GM23338 (cell line): ENCODE measurements around the gene HSDL2. TPM values are rescaled to one million over a fixed set of nuclear protein-coding genes. Genes with fewer than 3 reads are reported as not detected.

Source experiments
- ATAC-seq: fragments of 200-7000 bp; cut with Tn5 transposase; 3 replicates; pipeline ENCODE4 v1.9.1; 2020
- DNase-seq: peaks from one replicate; pipeline ENCODE4 v3.0.0-alpha.2; 2015; ENCODE audit warnings: low spot score
- H2AFZ ChIP-seq: fragments of 200-600 bp; sonication (generic); 2 replicates; pipeline ENCODE4 v1.8.0; 2016; ENCODE audit warnings: antibody characterized with exemption, mild to moderate bottlenecking, moderate library complexity
- H3F3A ChIP-seq: fragments of 200-600 bp; sonication (generic); replicated peaks from 2 replicates; pipeline ENCODE4 v1.8.0; 2017; ENCODE audit warnings: antibody characterized with exemption, mixed run types, low read depth
- H3K27ac ChIP-seq: fragments of 200-600 bp; sonication (generic); 2 replicates; pipeline ENCODE4 v1.6.1; 2016; ENCODE audit warnings: low read depth
- H3K27me3 ChIP-seq: fragments of 200-600 bp; sonication (generic); 2 replicates; pipeline ENCODE4 v1.8.0; 2016; ENCODE audit warnings: mild to moderate bottlenecking, mixed run types, moderate library complexity; ENCODE audit not compliant: insufficient read depth
- H3K36me3 ChIP-seq: fragments of 200-600 bp; sonication (generic); 2 replicates; pipeline ENCODE4 v1.8.0; 2016; ENCODE audit warnings: mild to moderate bottlenecking; ENCODE audit not compliant: insufficient read depth
- H3K4me1 ChIP-seq: fragments of 200-600 bp; sonication (generic); 2 replicates; pipeline ENCODE4 v1.8.0; 2016; ENCODE audit warnings: mild to moderate bottlenecking, moderate library complexity; ENCODE audit not compliant: insufficient read depth
- H3K4me2 ChIP-seq: fragments of 200-600 bp; sonication (generic); 2 replicates; pipeline ENCODE4 v1.7.1; 2017; ENCODE audit warnings: mixed run types
- H3K4me3 ChIP-seq: fragments of 200-600 bp; sonication (generic); 2 replicates; pipeline ENCODE4 v1.6.1; 2016; ENCODE audit warnings: mixed run types
- H3K79me2 ChIP-seq: fragments of 200-600 bp; sonication (generic); replicated peaks from 2 replicates; pipeline ENCODE4 v1.8.0; 2017; ENCODE audit warnings: mild to moderate bottlenecking; ENCODE audit not compliant: insufficient read depth
- H3K9me2 ChIP-seq: fragments of 200-600 bp; sonication (generic); 2 replicates; pipeline ENCODE4 v1.8.0; 2017; ENCODE audit not compliant: insufficient read depth
- H4K20me1 ChIP-seq: fragments of 200-600 bp; sonication (generic); replicated peaks from 2 replicates; pipeline ENCODE4 v1.8.0; 2017; ENCODE audit warnings: mild to moderate bottlenecking; ENCODE audit not compliant: insufficient read depth
- H3K27ac Mint-ChIP-seq: 2 replicates; pipeline ENCODE4 v1.8.0; 2020; ENCODE audit warnings: inconsistent platforms, mild to moderate bottlenecking, moderate library complexity, mixed read lengths
- H3K27me3 Mint-ChIP-seq: 3 replicates; pipeline ENCODE4 v1.8.0; 2022; ENCODE audit warnings: low read depth, mild to moderate bottlenecking, moderate library complexity, mixed read lengths, inconsistent platforms; ENCODE audit not compliant: insufficient read depth, poor library complexity
- H3K36me3 Mint-ChIP-seq: 3 replicates; pipeline ENCODE4 v1.8.0; 2021; ENCODE audit warnings: low read depth, mild to moderate bottlenecking, inconsistent platforms, moderate library complexity, mixed read lengths
- H3K4me1 Mint-ChIP-seq: 3 replicates; pipeline ENCODE4 v1.8.0; 2020; ENCODE audit warnings: mild to moderate bottlenecking, inconsistent platforms, mixed read lengths
- H3K4me3 Mint-ChIP-seq: 3 replicates; pipeline ENCODE4 v1.8.0; 2021; ENCODE audit warnings: moderate library complexity, mild to moderate bottlenecking, inconsistent platforms, mixed read lengths
- H3K9me3 Mint-ChIP-seq: 3 replicates; pipeline ENCODE4 v1.8.0; 2020; ENCODE audit warnings: moderate library complexity, mild to moderate bottlenecking, inconsistent platforms, mixed read lengths
- CREB1 ChIP-seq: fragments of 250-450 bp; sonication (Bioruptor Pico); IDR thresholded peaks from 2 replicates; pipeline ENCODE4 v1.5.0; 2020; ENCODE audit warnings: low read depth, mild to moderate bottlenecking, moderate library complexity
- EZH2 ChIP-seq: fragments of 200-600 bp; sonication (generic); IDR thresholded peaks from one replicate; pipeline ENCODE4 v1.8.0; 2017; ENCODE audit warnings: antibody characterized with exemption, mild to moderate bottlenecking, low read depth; ENCODE audit not compliant: unreplicated experiment
- STAT1 ChIP-seq: IDR thresholded peaks from one replicate; pipeline ENCODE4 v1.6.1; 2016; ENCODE audit warnings: antibody characterized with exemption; ENCODE audit not compliant: unreplicated experiment
- ZNF114 ChIP-seq: fragments of 250-450 bp; sonication (Bioruptor Pico); IDR thresholded peaks from 2 replicates; pipeline ENCODE4 v1.5.0; 2020; ENCODE audit warnings: mild to moderate bottlenecking, moderate library complexity
- polyA plus RNA-seq: library from polyadenylated mRNA; unstranded; fragments of >200 nt; fragmentation: Nextera tagmentation; extraction: Ambion mirVana; gene quantifications from 2 replicates; pipeline ENCODE4 v1.2.1, GENCODE V29; 2016
- total RNA-seq: library from RNA; depleted of rRNA; stranded (reverse); fragments of >200 nt; shearing (Covaris generic); gene quantifications from 2 replicates; pipeline ENCODE4 v1.2.3, GENCODE V29; 2014
- TF ChIP-seq, protein P1 (sequence below): IDR thresholded peaks from 2 replicates; pipeline ENCODE4 v1.6.1; 2016; ENCODE audit warnings: antibody characterized with exemption
- TF ChIP-seq, protein P2 (sequence below): fragments of 250-450 bp; sonication (Bioruptor Pico); IDR thresholded peaks from 2 replicates; pipeline ENCODE4 v1.5.0; 2020; ENCODE audit warnings: mild to moderate bottlenecking, moderate library complexity
- TF ChIP-seq, protein P3 (sequence below), 2 experiments: fragments of 200-600 bp in 1 of 2; sonication (generic) in 1 of 2; conservative IDR thresholded peaks; 2 replicates each; pipeline versions ENCODE4 v1.5.1 to v1.6.1; 2016 to 2017; ENCODE audit warnings: antibody characterized with exemption in 2 of 2, low read depth in 2 of 2, mild to moderate bottlenecking in 2 of 2, moderate library complexity in 1 of 2

The HSDL2 gene
- total and polyA plus RNA-seq, 2 experiments from 2014 or later, result 11.4 to 15.3 TPM

DNA sequence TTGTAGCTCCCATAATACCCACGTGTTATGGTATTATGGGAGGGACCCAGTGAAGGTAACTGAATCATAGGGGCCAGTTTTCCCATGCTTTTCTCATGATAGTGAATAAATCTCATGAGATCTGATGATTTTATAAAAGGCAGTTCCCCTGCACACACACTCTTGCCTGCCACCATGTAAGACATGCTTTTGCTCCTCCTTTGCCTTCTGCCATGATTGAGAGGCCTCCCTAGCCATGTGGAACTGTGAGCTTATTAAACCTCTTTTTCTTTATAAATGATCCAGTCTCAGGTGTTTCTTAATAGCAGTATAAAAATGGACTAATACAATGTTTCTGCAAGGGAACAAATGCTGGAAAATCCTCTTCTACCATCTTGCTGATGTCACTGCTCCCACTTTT lies 10.1 kb upstream of the HSDL2 start:
- H2AFZ ChIP-seq, result no peak overlapping the region
- TF ChIP-seq, protein P1, sequence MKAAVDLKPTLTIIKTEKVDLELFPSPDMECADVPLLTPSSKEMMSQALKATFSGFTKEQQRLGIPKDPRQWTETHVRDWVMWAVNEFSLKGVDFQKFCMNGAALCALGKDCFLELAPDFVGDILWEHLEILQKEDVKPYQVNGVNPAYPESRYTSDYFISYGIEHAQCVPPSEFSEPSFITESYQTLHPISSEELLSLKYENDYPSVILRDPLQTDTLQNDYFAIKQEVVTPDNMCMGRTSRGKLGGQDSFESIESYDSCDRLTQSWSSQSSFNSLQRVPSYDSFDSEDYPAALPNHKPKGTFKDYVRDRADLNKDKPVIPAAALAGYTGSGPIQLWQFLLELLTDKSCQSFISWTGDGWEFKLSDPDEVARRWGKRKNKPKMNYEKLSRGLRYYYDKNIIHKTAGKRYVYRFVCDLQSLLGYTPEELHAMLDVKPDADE, result no peak
- TF ChIP-seq, protein P2, sequence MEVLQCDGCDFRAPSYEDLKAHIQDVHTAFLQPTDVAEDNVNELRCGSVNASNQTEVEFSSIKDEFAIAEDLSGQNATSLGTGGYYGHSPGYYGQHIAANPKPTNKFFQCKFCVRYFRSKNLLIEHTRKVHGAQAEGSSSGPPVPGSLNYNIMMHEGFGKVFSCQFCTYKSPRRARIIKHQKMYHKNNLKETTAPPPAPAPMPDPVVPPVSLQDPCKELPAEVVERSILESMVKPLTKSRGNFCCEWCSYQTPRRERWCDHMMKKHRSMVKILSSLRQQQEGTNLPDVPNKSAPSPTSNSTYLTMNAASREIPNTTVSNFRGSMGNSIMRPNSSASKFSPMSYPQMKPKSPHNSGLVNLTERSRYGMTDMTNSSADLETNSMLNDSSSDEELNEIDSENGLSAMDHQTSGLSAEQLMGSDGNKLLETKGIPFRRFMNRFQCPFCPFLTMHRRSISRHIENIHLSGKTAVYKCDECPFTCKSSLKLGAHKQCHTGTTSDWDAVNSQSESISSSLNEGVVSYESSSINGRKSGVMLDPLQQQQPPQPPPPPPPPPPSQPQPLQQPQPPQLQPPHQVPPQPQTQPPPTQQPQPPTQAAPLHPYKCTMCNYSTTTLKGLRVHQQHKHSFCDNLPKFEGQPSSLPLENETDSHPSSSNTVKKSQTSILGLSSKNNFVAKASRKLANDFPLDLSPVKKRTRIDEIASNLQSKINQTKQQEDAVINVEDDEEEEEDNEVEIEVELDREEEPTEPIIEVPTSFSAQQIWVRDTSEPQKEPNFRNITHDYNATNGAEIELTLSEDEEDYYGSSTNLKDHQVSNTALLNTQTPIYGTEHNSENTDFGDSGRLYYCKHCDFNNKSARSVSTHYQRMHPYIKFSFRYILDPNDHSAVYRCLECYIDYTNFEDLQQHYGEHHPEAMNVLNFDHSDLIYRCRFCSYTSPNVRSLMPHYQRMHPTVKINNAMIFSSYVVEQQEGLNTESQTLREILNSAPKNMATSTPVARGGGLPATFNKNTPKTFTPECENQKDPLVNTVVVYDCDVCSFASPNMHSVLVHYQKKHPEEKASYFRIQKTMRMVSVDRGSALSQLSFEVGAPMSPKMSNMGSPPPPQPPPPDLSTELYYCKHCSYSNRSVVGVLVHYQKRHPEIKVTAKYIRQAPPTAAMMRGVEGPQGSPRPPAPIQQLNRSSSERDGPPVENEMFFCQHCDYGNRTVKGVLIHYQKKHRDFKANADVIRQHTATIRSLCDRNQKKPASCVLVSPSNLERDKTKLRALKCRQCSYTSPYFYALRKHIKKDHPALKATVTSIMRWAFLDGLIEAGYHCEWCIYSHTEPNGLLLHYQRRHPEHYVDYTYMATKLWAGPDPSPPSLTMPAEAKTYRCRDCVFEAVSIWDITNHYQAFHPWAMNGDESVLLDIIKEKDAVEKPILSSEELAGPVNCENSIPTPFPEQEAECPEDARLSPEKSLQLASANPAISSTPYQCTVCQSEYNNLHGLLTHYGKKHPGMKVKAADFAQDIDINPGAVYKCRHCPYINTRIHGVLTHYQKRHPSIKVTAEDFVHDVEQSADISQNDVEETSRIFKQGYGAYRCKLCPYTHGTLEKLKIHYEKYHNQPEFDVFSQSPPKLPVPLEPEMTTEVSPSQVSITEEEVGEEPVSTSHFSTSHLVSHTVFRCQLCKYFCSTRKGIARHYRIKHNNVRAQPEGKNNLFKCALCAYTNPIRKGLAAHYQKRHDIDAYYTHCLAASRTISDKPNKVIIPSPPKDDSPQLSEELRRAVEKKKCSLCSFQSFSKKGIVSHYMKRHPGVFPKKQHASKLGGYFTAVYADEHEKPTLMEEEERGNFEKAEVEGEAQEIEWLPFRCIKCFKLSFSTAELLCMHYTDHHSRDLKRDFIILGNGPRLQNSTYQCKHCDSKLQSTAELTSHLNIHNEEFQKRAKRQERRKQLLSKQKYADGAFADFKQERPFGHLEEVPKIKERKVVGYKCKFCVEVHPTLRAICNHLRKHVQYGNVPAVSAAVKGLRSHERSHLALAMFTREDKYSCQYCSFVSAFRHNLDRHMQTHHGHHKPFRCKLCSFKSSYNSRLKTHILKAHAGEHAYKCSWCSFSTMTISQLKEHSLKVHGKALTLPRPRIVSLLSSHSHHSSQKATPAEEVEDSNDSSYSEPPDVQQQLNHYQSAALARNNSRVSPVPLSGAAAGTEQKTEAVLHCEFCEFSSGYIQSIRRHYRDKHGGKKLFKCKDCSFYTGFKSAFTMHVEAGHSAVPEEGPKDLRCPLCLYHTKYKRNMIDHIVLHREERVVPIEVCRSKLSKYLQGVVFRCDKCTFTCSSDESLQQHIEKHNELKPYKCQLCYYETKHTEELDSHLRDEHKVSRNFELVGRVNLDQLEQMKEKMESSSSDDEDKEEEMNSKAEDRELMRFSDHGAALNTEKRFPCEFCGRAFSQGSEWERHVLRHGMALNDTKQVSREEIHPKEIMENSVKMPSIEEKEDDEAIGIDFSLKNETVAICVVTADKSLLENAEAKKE, result no peak
- TF ChIP-seq ZNF114 (CRISPR knock-in tag), result no peak
- no peak for TF ChIP-seq CREB1 (CRISPR knock-in tag)
- no peak for TF ChIP-seq EZH2
- no peaks in the 10 kb centered on the region for H3K4me1 ChIP-seq
- no peak overlapping the region for H3K4me3 ChIP-seq
- H3K27ac ChIP-seq, result no peak overlapping the region
- no peaks in the 10 kb centered on the region for H3K79me2 ChIP-seq
- H3K9me3 Mint-ChIP-seq, result peaks cover 45% of the 10 kb centered on the region
- H3K9me2 ChIP-seq, result no peaks in the 10 kb centered on the region
- peaks cover 3% of the 10 kb centered on the region for H3K27me3 Mint-ChIP-seq
- no peak for ATAC-seq
- H3K4me3 Mint-ChIP-seq, result no peak overlapping the region
- H3K27me3 ChIP-seq, result no peaks in the 10 kb centered on the region
- no peaks in the 10 kb centered on the region for H3K4me1 Mint-ChIP-seq
- no peak overlapping the region for H3K4me2 ChIP-seq
- DNase-seq, result no peak
- H3K27ac Mint-ChIP-seq, result no peak overlapping the region
- H3K36me3 ChIP-seq, result no peaks in the 10 kb centered on the region
- peaks cover 38% of the 10 kb centered on the region for H3K36me3 Mint-ChIP-seq
- no peaks in the 10 kb centered on the region for H3F3A ChIP-seq
- H4K20me1 ChIP-seq, result no peaks in the 10 kb centered on the region

DNA sequence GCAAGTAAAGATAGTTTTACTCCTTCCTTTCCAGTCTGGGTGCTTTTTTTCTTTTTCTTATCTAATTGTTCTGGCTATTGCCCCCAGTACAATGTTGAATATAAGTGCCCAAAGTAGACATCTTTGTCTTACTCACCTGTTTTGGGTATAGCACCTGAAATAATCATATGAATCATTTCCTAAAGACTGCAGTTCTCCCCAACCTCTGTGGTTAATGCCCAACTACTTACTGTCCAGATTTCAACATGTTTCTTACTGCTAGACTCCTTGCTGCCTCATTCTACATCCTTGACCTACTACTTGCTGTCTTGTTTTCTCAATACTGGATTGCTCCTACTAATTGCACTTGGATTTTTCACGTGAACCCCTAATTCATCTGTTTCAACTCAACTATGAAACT lies 8.8 kb upstream of the HSDL2 start:
- no peak overlapping the region for H3K27ac Mint-ChIP-seq
- H3K4me3 Mint-ChIP-seq, result no peak overlapping the region
- H3K27me3 Mint-ChIP-seq, result peaks cover 3% of the 10 kb centered on the region
- no peaks in the 10 kb centered on the region for H3K36me3 ChIP-seq
- H3K27ac ChIP-seq, result no peak overlapping the region
- H3F3A ChIP-seq, result no peaks in the 10 kb centered on the region
- TF ChIP-seq EZH2 (no peak), ZNF114 (CRISPR knock-in tag) (no peak), STAT1 (no peak), CREB1 (CRISPR knock-in tag) (no peak)
- TF ChIP-seq, protein P3, sequence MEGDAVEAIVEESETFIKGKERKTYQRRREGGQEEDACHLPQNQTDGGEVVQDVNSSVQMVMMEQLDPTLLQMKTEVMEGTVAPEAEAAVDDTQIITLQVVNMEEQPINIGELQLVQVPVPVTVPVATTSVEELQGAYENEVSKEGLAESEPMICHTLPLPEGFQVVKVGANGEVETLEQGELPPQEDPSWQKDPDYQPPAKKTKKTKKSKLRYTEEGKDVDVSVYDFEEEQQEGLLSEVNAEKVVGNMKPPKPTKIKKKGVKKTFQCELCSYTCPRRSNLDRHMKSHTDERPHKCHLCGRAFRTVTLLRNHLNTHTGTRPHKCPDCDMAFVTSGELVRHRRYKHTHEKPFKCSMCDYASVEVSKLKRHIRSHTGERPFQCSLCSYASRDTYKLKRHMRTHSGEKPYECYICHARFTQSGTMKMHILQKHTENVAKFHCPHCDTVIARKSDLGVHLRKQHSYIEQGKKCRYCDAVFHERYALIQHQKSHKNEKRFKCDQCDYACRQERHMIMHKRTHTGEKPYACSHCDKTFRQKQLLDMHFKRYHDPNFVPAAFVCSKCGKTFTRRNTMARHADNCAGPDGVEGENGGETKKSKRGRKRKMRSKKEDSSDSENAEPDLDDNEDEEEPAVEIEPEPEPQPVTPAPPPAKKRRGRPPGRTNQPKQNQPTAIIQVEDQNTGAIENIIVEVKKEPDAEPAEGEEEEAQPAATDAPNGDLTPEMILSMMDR (conservative IDR thresholded peaks at IDR 0.05; ENCODE audit: low read depth in 2 of 2), result no peak
- TF ChIP-seq, protein P1, result no peak
- H3K9me3 Mint-ChIP-seq, result peaks cover 34% of the 10 kb centered on the region
- H4K20me1 ChIP-seq, result no peaks in the 10 kb centered on the region
- no peaks in the 10 kb centered on the region for H3K4me1 Mint-ChIP-seq
- H3K27me3 ChIP-seq, result no peaks in the 10 kb centered on the region
- H3K4me1 ChIP-seq, result no peaks in the 10 kb centered on the region
- no peaks in the 10 kb centered on the region for H3K79me2 ChIP-seq
- no peaks in the 10 kb centered on the region for H3K9me2 ChIP-seq
- ATAC-seq (no peak), DNase-seq (no peak)
- peaks cover 29% of the 10 kb centered on the region for H3K36me3 Mint-ChIP-seq
- no peak overlapping the region for H2AFZ ChIP-seq
- no peak overlapping the region for H3K4me2 ChIP-seq
- H3K4me3 ChIP-seq, result no peak overlapping the region
